Measurements from ENCODE around the gene ADAT3. TPM values are rescaled to one million over a fixed set of nuclear protein-coding genes. Genes with fewer than 3 reads are reported as not detected.

The ADAT3 gene
- total RNA-seq, 2 donors from 2014 or later = 2.3 to 3.0 TPM

GRCh38 chr19:1931445-1931844 lies 26.2 kb downstream of the ADAT3 start:
- DNase-seq (no peak), ATAC-seq (no peak)
- intact Hi-C loops (cut with DNase I) = no loop called here

- DNase-seq (no peak), ATAC-seq (no peak)
- intact Hi-C loops (cut with DNase I) = no loop called here
These were observed 27.2 kb downstream of the ADAT3 start for GRCh38 chr19:1932395-1932794.

- intact Hi-C loops (cut with DNase I) = no loop called here
- ATAC-seq (no peak), DNase-seq (no peak)
These were observed 28.0 kb downstream of the ADAT3 start for GRCh38 chr19:1933244-1933643.

- ATAC-seq = no peak
- intact Hi-C loops (cut with DNase I) = no loop called here
- no peak for DNase-seq
These were observed 28.7 kb downstream of the ADAT3 start for GRCh38 chr19:1933942-1934341.

- peak; percentile 52 for DNase-seq
- intact Hi-C loops (cut with DNase I) = no loop called here
- ATAC-seq = no peak
These were observed 30.4 kb downstream of the ADAT3 start for GRCh38 chr19:1935484-1936208.

- no peak for ATAC-seq
- DNase-seq = no peak
- intact Hi-C loops (cut with DNase I) = no loop called here
These were observed 31.2 kb downstream of the ADAT3 start for GRCh38 chr19:1936430-1936829.

- DNase-seq (no peak), ATAC-seq (no peak)
- intact Hi-C loops (cut with DNase I) = no loop called here
These were observed 31.9 kb downstream of the ADAT3 start for GRCh38 chr19:1936916-1937610.

- no peak for DNase-seq
- no peak for ATAC-seq
- intact Hi-C loops (cut with DNase I) = no loop called here
These were observed 32.9 kb downstream of the ADAT3 start for GRCh38 chr19:1938071-1938470.

- ATAC-seq (peak in 1 of 2 donors; percentile 0), DNase-seq (peak; percentile 42)
- intact Hi-C loops (cut with DNase I) = no loop called here
These were observed 36.2 kb downstream of the ADAT3 start, which contains the start of gene CSNK1G2 for GRCh38 chr19:1941146-1942077. Gene CSNK1G2 (plus strand): TSS chr19:1941172. CDS start chr19:1969773, 28,601 bp downstream.

GRCh38 chr19:1942078-1942933 lies 37.1 kb downstream of the ADAT3 start:
- DNase-seq (peak; percentile 72), ATAC-seq (peak; percentile 35 to 44)
- intact Hi-C loops (cut with DNase I) = no loop called here

- ATAC-seq (no peak), DNase-seq (no peak)
- intact Hi-C loops (cut with DNase I) = no loop called here
These were observed 37.8 kb downstream of the ADAT3 start for GRCh38 chr19:1942934-1943555.

GRCh38 chr19:1943661-1944087 lies 38.5 kb downstream of the ADAT3 start:
- DNase-seq (no peak), ATAC-seq (no peak)
- intact Hi-C loops (cut with DNase I) = no loop called here

GRCh38 chr19:1944088-1944915 lies 39.1 kb downstream of the ADAT3 start:
- no peak for DNase-seq
- intact Hi-C loops (cut with DNase I) = no loop called here
- no peak for ATAC-seq

- DNase-seq (no peak), ATAC-seq (no peak)
- intact Hi-C loops (cut with DNase I) = no loop called here
These were observed 39.8 kb downstream of the ADAT3 start for GRCh38 chr19:1944916-1945561.

GRCh38 chr19:1945899-1946298 lies 40.7 kb downstream of the ADAT3 start:
- intact Hi-C loops (cut with DNase I) = no loop called here
- DNase-seq (peak; percentile 51), ATAC-seq (peak in 1 of 2 donors; percentile 25)

- DNase-seq (no peak), ATAC-seq (no peak)
- intact Hi-C loops (cut with DNase I) = no loop called here
These were observed 42.5 kb downstream of the ADAT3 start for GRCh38 chr19:1947651-1948209.
